ENCODE data around the gene TULP3.

TULP3 gene

GRCh38 chr12:2877953-2878732, 12.5 kb upstream of the TULP3 start:
- peak overlapping the region; percentile 76 for H3K27ac ChIP-seq
- no peaks in the 10 kb centered on the region for H3K36me3 ChIP-seq
- H3K27me3 ChIP-seq, result no peaks in the 10 kb centered on the region
- no peaks in the 10 kb centered on the region for H3K9me3 ChIP-seq
- H3K4me1 ChIP-seq (ENCODE audit: control insufficient read depth in 1 of 2, insufficient read depth in 1 of 2, low read depth in 1 of 2, low read length in 1 of 2), result peaks cover 29% of the 10 kb centered on the region in 2 experiments
- TF ChIP-seq CTCF (IDR thresholded peaks at IDR 0.05), result no peak
- H3K4me3 ChIP-seq (ENCODE audit: low read depth in 1 of 2, low read length in 1 of 2), result peak overlapping the region; percentile 82 to 97

GRCh38 chr12:2879853-2880252, 10.8 kb upstream of the TULP3 start:
- no peak for TF ChIP-seq CTCF (IDR thresholded peaks at IDR 0.05)
- no peak overlapping the region for H3K4me3 ChIP-seq (ENCODE audit: low read depth in 1 of 2, low read length in 1 of 2)
- H3K27ac ChIP-seq, result no peak overlapping the region
- H3K9me3 ChIP-seq, result no peaks in the 10 kb centered on the region
- peaks cover 29% of the 10 kb centered on the region in 2 experiments for H3K4me1 ChIP-seq (ENCODE audit: control insufficient read depth in 1 of 2, insufficient read depth in 1 of 2, low read depth in 1 of 2, low read length in 1 of 2)
- no peaks in the 10 kb centered on the region for H3K27me3 ChIP-seq
- no peaks in the 10 kb centered on the region for H3K36me3 ChIP-seq

DNA sequence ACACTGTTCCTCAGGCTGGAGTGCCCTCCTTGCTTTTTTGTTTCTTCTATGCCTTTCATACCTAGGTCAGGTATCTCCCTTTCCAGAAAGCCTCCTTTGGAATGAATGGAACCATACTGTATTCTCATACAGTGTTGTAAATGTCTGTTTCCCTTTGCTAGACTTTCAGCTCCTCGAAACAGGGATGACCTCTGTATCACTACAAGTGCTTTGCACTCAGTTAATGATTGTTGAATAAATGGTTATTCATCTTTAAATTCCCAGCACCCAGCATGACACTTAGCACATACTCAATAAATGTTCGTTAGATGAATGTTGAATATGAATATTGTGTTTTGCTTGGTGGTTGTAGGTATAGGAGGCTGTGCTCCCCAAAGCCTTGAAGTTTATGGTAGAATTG, 5.9 kb upstream of the TULP3 start:
- H3K27me3 ChIP-seq, result no peaks in the 10 kb centered on the region
- no peaks in the 10 kb centered on the region for H3K4me1 ChIP-seq (ENCODE audit: control insufficient read depth in 1 of 2, insufficient read depth in 1 of 2, low read depth in 1 of 2, low read length in 1 of 2)
- H3K9me3 ChIP-seq, result no peaks in the 10 kb centered on the region
- peaks cover 14% of the 10 kb centered on the region for H3K36me3 ChIP-seq
- no peak overlapping the region for H3K4me3 ChIP-seq (ENCODE audit: low read depth in 1 of 2, low read length in 1 of 2)
- no peak for TF ChIP-seq CTCF (IDR thresholded peaks at IDR 0.05)
- peak overlapping the region; percentile 12 for H3K27ac ChIP-seq

DNA sequence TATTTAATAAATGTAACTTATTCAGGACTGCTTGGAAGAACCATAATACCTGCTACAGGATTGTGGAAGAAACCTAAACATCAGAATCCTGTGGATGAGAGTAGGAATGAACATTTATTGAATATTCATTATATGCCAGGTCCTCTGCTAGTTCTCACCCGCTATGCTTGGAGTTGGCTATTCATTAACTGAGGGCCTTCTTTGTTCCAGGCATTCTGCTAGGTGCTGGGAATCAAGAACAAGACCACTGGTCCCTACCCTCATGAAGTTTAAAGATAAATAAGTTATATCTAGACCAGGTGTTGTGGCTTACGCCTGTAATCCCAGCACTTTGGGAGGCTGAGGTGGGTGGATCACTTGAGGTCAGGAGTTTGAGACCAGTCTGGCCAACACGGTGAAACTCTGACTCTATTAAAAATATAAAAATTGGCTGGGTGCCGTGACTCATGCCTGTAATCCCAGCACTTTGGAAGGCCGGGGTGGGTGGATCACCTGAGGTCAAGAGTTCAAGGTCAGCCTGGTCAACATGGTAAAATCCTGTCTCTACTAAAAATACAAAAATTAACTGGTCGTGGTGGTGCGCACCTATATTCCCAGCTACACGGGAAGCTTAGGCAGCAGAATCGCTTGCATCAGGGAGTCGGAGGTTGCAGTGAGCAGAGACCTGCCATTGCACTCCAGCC, 3.8 kb upstream of the TULP3 start:
- peaks cover 10 to 11% of the 10 kb centered on the region in 2 experiments for H3K4me1 ChIP-seq (ENCODE audit: control insufficient read depth in 1 of 2, insufficient read depth in 1 of 2, low read depth in 1 of 2, low read length in 1 of 2)
- H3K36me3 ChIP-seq, result peaks cover 14% of the 10 kb centered on the region
- H3K27me3 ChIP-seq, result peaks cover 11% of the 10 kb centered on the region
- H3K9me3 ChIP-seq, result no peaks in the 10 kb centered on the region
- no peak overlapping the region for H3K4me3 ChIP-seq (ENCODE audit: low read depth in 1 of 2, low read length in 1 of 2)
- H3K27ac ChIP-seq, result no peak overlapping the region
- TF ChIP-seq CTCF (IDR thresholded peaks at IDR 0.05), result no peak

DNA sequence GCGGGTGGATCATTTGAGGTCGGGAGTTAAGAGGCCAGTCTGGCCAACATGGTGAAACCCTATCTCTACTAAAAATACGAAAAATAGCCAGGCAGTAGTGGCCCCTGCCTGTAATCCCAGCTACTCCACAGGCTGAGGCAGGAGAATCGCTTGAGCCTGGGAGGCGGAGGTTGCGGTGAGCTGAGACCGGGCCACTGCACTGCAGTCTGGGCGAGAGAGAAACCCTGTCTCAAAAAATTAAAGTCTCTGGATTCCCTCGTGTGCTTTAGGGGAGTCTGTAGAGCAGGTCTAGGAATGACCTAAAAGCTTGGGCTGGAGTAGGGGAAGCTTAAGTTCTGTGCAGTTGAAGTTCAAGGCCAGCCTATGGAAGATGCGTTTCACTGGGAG, 697 bp upstream of the TULP3 start:
- Histone ChIP-seq H3K36me3 (peaks cover 14% of the 10 kb centered on the region), H3K27ac (peak overlapping the region; percentile 13), H3K27me3 (peaks cover 18% of the 10 kb centered on the region), H3K4me3 (ENCODE audit: low read depth in 1 of 2, low read length in 1 of 2) (peak overlapping the region; percentile 83 to 96), H3K4me1 (ENCODE audit: control insufficient read depth in 1 of 2, insufficient read depth in 1 of 2, low read depth in 1 of 2, low read length in 1 of 2) (peaks cover 10 to 11% of the 10 kb centered on the region in 2 experiments), H3K9me3 (no peaks in the 10 kb centered on the region)
- no peak for TF ChIP-seq CTCF (IDR thresholded peaks at IDR 0.05)
